H9 (cell line): ENCODE measurements around the gene CALCR. TPM values are rescaled to one million over a fixed set of nuclear protein-coding genes. Genes with fewer than 3 reads are reported as not detected.

Experiments used
- DNase-seq: peaks from one replicate; pipeline ENCODE4 v3.0.0-alpha.2; 2017
- H2AFZ ChIP-seq: one replicate; pipeline ENCODE4 v1.6.1; 2013; ENCODE audit warnings: mild to moderate bottlenecking, low read length, control low read depth, moderate library complexity
- H2AK5ac ChIP-seq: 2 replicates; pipeline ENCODE4 v1.6.1; 2013; ENCODE audit warnings: low read length, control low read depth, mixed read lengths; ENCODE audit not compliant: insufficient read length
- H2BK120ac ChIP-seq: one replicate; pipeline ENCODE4 v1.6.1; 2013; ENCODE audit warnings: low read depth, mild to moderate bottlenecking, low read length, control low read depth, inconsistent platforms; ENCODE audit not compliant: poor library complexity, severe bottlenecking
- H2BK12ac ChIP-seq: 2 replicates; pipeline ENCODE4 v1.6.1; 2013; ENCODE audit warnings: low read length, control low read depth, mixed read lengths, low read depth; ENCODE audit not compliant: insufficient read length
- H2BK15ac ChIP-seq: 2 replicates; pipeline ENCODE4 v1.6.1; 2013; ENCODE audit warnings: low read depth, low read length, control low read depth
- H2BK20ac ChIP-seq: one replicate; pipeline ENCODE4 v1.6.1; 2013; ENCODE audit warnings: low read depth, mild to moderate bottlenecking, low read length, control low read depth, inconsistent platforms; ENCODE audit not compliant: poor library complexity, severe bottlenecking
- H2BK5ac ChIP-seq: 2 replicates; pipeline ENCODE4 v1.6.1; 2013; ENCODE audit warnings: low read length, control low read depth, mixed read lengths; ENCODE audit not compliant: insufficient read length
- H3K14ac ChIP-seq: 2 replicates; pipeline ENCODE4 v1.6.1; 2013; ENCODE audit warnings: low read length, control low read depth; ENCODE audit not compliant: insufficient read depth
- H3K18ac ChIP-seq: 2 replicates; pipeline ENCODE4 v1.6.1; 2013; ENCODE audit warnings: low read depth, mild to moderate bottlenecking, mixed read lengths, low read length, control low read depth; ENCODE audit not compliant: insufficient read length
- H3K23ac ChIP-seq: 2 replicates; pipeline ENCODE4 v1.6.1; 2013; ENCODE audit warnings: low read length, control low read depth, mixed read lengths, low read depth; ENCODE audit not compliant: insufficient read length
- H3K23me2 ChIP-seq: 2 replicates; pipeline ENCODE4 v1.6.1; 2013; ENCODE audit warnings: low read depth, mild to moderate bottlenecking, mixed read lengths, low read length, control low read depth; ENCODE audit not compliant: insufficient read length, poor library complexity, severe bottlenecking
- H3K27ac ChIP-seq: 2 replicates; pipeline ENCODE4 v1.5.1; 2013; ENCODE audit warnings: low read length, control low read depth, mixed read lengths, low read depth; ENCODE audit not compliant: insufficient read length
- H3K27me3 ChIP-seq: 2 replicates; pipeline ENCODE4 v1.6.1; 2013; ENCODE audit warnings: low read length, control low read depth, inconsistent platforms; ENCODE audit not compliant: insufficient read depth
- H3K4ac ChIP-seq: 2 replicates; pipeline ENCODE4 v1.6.1; 2013; ENCODE audit warnings: low read depth, mild to moderate bottlenecking, control low read depth, inconsistent platforms, low read length, moderate library complexity
- H3K4me1 ChIP-seq: 2 replicates; pipeline ENCODE4 v1.6.1; 2013; ENCODE audit warnings: low read length, control low read depth, inconsistent platforms; ENCODE audit not compliant: insufficient read depth
- H3K4me2 ChIP-seq: 2 replicates; pipeline ENCODE4 v1.6.1; 2013; ENCODE audit warnings: low read length, control low read depth, mixed read lengths; ENCODE audit not compliant: insufficient read length, insufficient read depth
- H3K56ac ChIP-seq: 2 replicates; pipeline ENCODE4 v1.6.1; 2013; ENCODE audit warnings: low read depth, mild to moderate bottlenecking, mixed read lengths, low read length, control low read depth; ENCODE audit not compliant: insufficient read length
- H3K79me1 ChIP-seq: 2 replicates; pipeline ENCODE4 v1.6.1; 2013; ENCODE audit warnings: low read depth, mild to moderate bottlenecking, moderate library complexity, low read length, control low read depth, inconsistent platforms; ENCODE audit not compliant: insufficient read depth, poor library complexity, severe bottlenecking
- H3K79me2 ChIP-seq: 2 replicates; pipeline ENCODE4 v1.6.1; 2013; ENCODE audit warnings: low read length, control low read depth, inconsistent platforms; ENCODE audit not compliant: insufficient read depth
- H3K9ac ChIP-seq: 2 replicates; pipeline ENCODE4 v1.6.1; 2013; ENCODE audit warnings: low read length, control low read depth, mixed read lengths; ENCODE audit not compliant: insufficient read length; ENCODE audit errors: extremely low read depth
- H3K9me3 ChIP-seq: one replicate; pipeline ENCODE4 v1.6.1; 2013; ENCODE audit warnings: low read depth, low read length, inconsistent platforms; ENCODE audit not compliant: control insufficient read depth
- H3T11ph ChIP-seq: one replicate; pipeline ENCODE4 v1.6.1; 2013; ENCODE audit warnings: mild to moderate bottlenecking, low read length, control low read depth, inconsistent platforms
- H4K20me1 ChIP-seq: one replicate; pipeline ENCODE4 v1.6.1; 2013; ENCODE audit not compliant: control insufficient read depth, insufficient read length, insufficient read depth
- H4K5ac ChIP-seq: 2 replicates; pipeline ENCODE4 v1.6.1; 2013; ENCODE audit warnings: low read depth, mild to moderate bottlenecking, mixed read lengths, low read length, control low read depth; ENCODE audit not compliant: insufficient read length
- H4K8ac ChIP-seq: replicated peaks from 2 replicates; pipeline ENCODE4 v1.6.1; 2013; ENCODE audit warnings: low read length, control low read depth, mixed read lengths, low read depth; ENCODE audit not compliant: insufficient read length
- H4K91ac ChIP-seq: 2 replicates; pipeline ENCODE4 v1.6.1; 2013; ENCODE audit warnings: low read depth, mild to moderate bottlenecking, moderate library complexity, mixed read lengths, low read length, control low read depth; ENCODE audit not compliant: insufficient read length
- H3K27ac Mint-ChIP-seq, 3 experiments: 2 replicates in 2 of 3; 3 replicates in 1 of 3; pipeline ENCODE4 v1.8.0; 2020 to 2021; ENCODE audit warnings: mixed read lengths in 3 of 3, mild to moderate bottlenecking in 1 of 3, moderate library complexity in 1 of 3
- H3K27me3 Mint-ChIP-seq: 2 replicates; pipeline ENCODE4 v1.8.0; 2021; ENCODE audit warnings: low read depth, mild to moderate bottlenecking, moderate library complexity, mixed read lengths
- H3K36me3 Mint-ChIP-seq, 3 experiments: 2 replicates in 2 of 3; 3 replicates in 1 of 3; pipeline ENCODE4 v1.8.0; 2020 to 2021; ENCODE audit warnings: low read depth in 3 of 3, mixed read lengths in 3 of 3; ENCODE audit not compliant: insufficient read depth in 1 of 3
- H3K4me1 Mint-ChIP-seq, 2 experiments: 2 replicates each; pipeline ENCODE4 v1.8.0; 2020; ENCODE audit warnings: mixed read lengths in 2 of 2
- H3K4me3 Mint-ChIP-seq, 2 experiments: 2 replicates in 1 of 2; 3 replicates in 1 of 2; pipeline ENCODE4 v1.8.0; 2020 to 2021; ENCODE audit warnings: mild to moderate bottlenecking in 2 of 2, mixed read lengths in 2 of 2, moderate library complexity in 1 of 2
- H3K9me3 Mint-ChIP-seq, 2 experiments: 2 replicates in 1 of 2; 3 replicates in 1 of 2; pipeline ENCODE4 v1.8.0; 2020; ENCODE audit warnings: mild to moderate bottlenecking in 2 of 2, mixed read lengths in 2 of 2, moderate library complexity in 1 of 2
- CTCF ChIP-seq: fragments of 200-600 bp; sonication (generic); conservative IDR thresholded peaks from 3 replicates; pipeline ENCODE4 v1.8.0; 2021; ENCODE audit warnings: antibody characterized with exemption, mild to moderate bottlenecking
- WGBS: extraction: QIAGEN DNeasy Blood & Tissue Kit; methylation state at CpG from one replicate; pipeline ENCODE4 v1.1.7; 2013; ENCODE audit warnings: missing lambda C conversion rate, low lambda C conversion rate, mixed read lengths; ENCODE audit not compliant: insufficient read length; ENCODE audit errors: extremely low coverage; 5-methylcytosine and 5-hydroxymethylcytosine counted together
- total RNA-seq: library from RNA; stranded (reverse); gene quantifications from 2 replicates; pipeline ENCODE4 v1.2.1, GENCODE V29; 2021

The CALCR gene
- total RNA-seq, 1 experiment from 2014 or later = 0.52 TPM

GRCh38 chr7:93601363-93601762 lies 26.8 kb upstream of the CALCR start:
- Histone ChIP-seq H3K4me1 (no peaks in the 10 kb centered on the region; the same call in 1 of the 2 replicates), H3K18ac (no peak overlapping the region), H2BK120ac (no peak overlapping the region), H4K8ac (no peak overlapping the region), H3K9me3 (no peaks in the 10 kb centered on the region), H3K9ac (no peak overlapping the region), H2AFZ (no peak overlapping the region), H4K5ac (no peak overlapping the region), H3K79me2 (no peaks in the 10 kb centered on the region), H4K20me1 (no peaks in the 10 kb centered on the region), H3K27me3 (no peaks in the 10 kb centered on the region), H3T11ph (no peak overlapping the region), H3K4ac (no peak overlapping the region), H3K23me2 (no peaks in the 10 kb centered on the region), H2BK20ac (no peak overlapping the region), H2BK15ac (no peak overlapping the region), H2BK5ac (no peak overlapping the region), H3K23ac (no peak overlapping the region), H2AK5ac (no peak overlapping the region), H3K56ac (no peak overlapping the region), H3K4me2 (no peak overlapping the region), H3K79me1 (no peaks in the 10 kb centered on the region), H2BK12ac (no peak overlapping the region), H3K14ac (no peak overlapping the region), H3K27ac (no peak overlapping the region), H4K91ac (no peak overlapping the region)
- TF ChIP-seq CTCF = peak; percentile 33; the same call in 2 of the 3 replicates
- Mint-ChIP-seq H3K4me1 (no peaks in the 10 kb centered on the region), H3K36me3 (no peaks in the 10 kb centered on the region), H3K9me3 (no peaks in the 10 kb centered on the region), H3K4me3 (no peak overlapping the region), H3K27me3 (no peaks in the 10 kb centered on the region), H3K27ac (no peak overlapping the region)
- peak; percentile 24 for DNase-seq
- WGBS = no CpG with 5 or more reads among the region's 1 CpG
